HL-60 (cell line): ENCODE results near the gene SELENOO.

Experiments used
- DNase-seq, 2 experiments: peaks; one replicate each; pipeline ENCODE4 v3.0.0-alpha.2; 2010 to 2020; ENCODE audit warnings: low read depth in 1 of 2, low spot score in 1 of 2
- H3K27ac ChIP-seq: fragments of 250-450 bp; sonication (Bioruptor Pico); replicated peaks from 2 replicates; pipeline ENCODE4 v1.5.1; 2020; ENCODE audit warnings: mild to moderate bottlenecking, moderate library complexity
- H3K27me3 ChIP-seq: fragments of 250-450 bp; sonication (Bioruptor Pico); 2 replicates; pipeline ENCODE4 v1.5.1; 2021; ENCODE audit warnings: mild to moderate bottlenecking, moderate library complexity; ENCODE audit not compliant: insufficient read depth, poor library complexity, severe bottlenecking
- H3K4me3 ChIP-seq: replicated peaks from 2 replicates; pipeline ENCODE4 v1.5.1; 2011; ENCODE audit warnings: mild to moderate bottlenecking, control low read depth, low read length; ENCODE audit not compliant: insufficient read depth
- CTCF ChIP-seq: IDR thresholded peaks from one replicate; pipeline ENCODE4 v1.5.1; 2011; ENCODE audit warnings: low read length, control low read depth, inconsistent platforms; ENCODE audit not compliant: insufficient read depth
- GABPA ChIP-seq: IDR thresholded peaks from 2 replicates; pipeline ENCODE4 v1.6.1; 2012; ENCODE audit warnings: low read depth
- POLR2AphosphoS5 ChIP-seq: IDR thresholded peaks from 2 replicates; pipeline ENCODE4 v1.6.1; 2012; ENCODE audit warnings: low read depth
- REST ChIP-seq: IDR thresholded peaks from 2 replicates; pipeline ENCODE4 v1.6.1; 2012; ENCODE audit warnings: low read depth; ENCODE audit not compliant: insufficient replicate concordance
- SPI1 ChIP-seq: IDR thresholded peaks from 2 replicates; pipeline ENCODE4 v1.6.1; 2012; ENCODE audit warnings: low read depth, mild to moderate bottlenecking, borderline replicate concordance

The SELENOO gene

GRCh38 chr22:50264104-50264745 lies 63.4 kb downstream of the SELENOO start:
- TF ChIP-seq POLR2AphosphoS5 = no peak
- no peak for TF ChIP-seq REST
- no peak for TF ChIP-seq SPI1
- TF ChIP-seq CTCF = no peak
- TF ChIP-seq GABPA = no peak
- peaks cover 8% of the 10 kb centered on the region for H3K27me3 ChIP-seq
- no peak overlapping the region for H3K4me3 ChIP-seq
- no peak for DNase-seq
- H3K27ac ChIP-seq = no peak overlapping the region

GRCh38 chr22:50264946-50265669 lies 64.3 kb downstream of the SELENOO start:
- TF ChIP-seq GABPA (no peak), SPI1 (no peak), POLR2AphosphoS5 (no peak), CTCF (no peak), REST (no peak)
- DNase-seq = no peak
- H3K4me3 ChIP-seq = no peak overlapping the region
- H3K27me3 ChIP-seq = peaks cover 8% of the 10 kb centered on the region
- H3K27ac ChIP-seq = no peak overlapping the region

GRCh38 chr22:50266994-50267393 lies 66.2 kb downstream of the SELENOO start:
- Histone ChIP-seq H3K27me3 (peaks cover 16% of the 10 kb centered on the region), H3K27ac (no peak overlapping the region), H3K4me3 (no peak overlapping the region)
- no peak for DNase-seq
- TF ChIP-seq CTCF (no peak), REST (no peak)
